Left hindlimb (tissue), 1 donor: ENCODE results near the gene ERICH3.

ENCODE experiments used
- DNase-seq: peaks from one replicate; pipeline ENCODE4 v3.0.0-alpha.2; 2018

ERICH3 gene

GRCh38 chr1:74586253-74586897, 87.2 kb downstream of the ERICH3 start:
- no peak for DNase-seq

GRCh38 chr1:74584185-74584584, 89.4 kb downstream of the ERICH3 start:
- DNase-seq, result no peak

GRCh38 chr1:74583397-74583796, 90.2 kb downstream of the ERICH3 start:
- no peak for DNase-seq

- no peak for DNase-seq
Measured at GRCh38 chr1:74579425-74579824, 94.2 kb downstream of the ERICH3 start.

GRCh38 chr1:74578101-74578500, 95.5 kb downstream of the ERICH3 start:
- DNase-seq, result no peak

- DNase-seq, result no peak
Measured at GRCh38 chr1:74571891-74572290, 101.7 kb downstream of the ERICH3 start.

- no peak for DNase-seq
Measured at GRCh38 chr1:74571493-74571800, 102.1 kb downstream of the ERICH3 start.

- no peak for DNase-seq
Measured at GRCh38 chr1:74570797-74571492, 102.6 kb downstream of the ERICH3 start.

- DNase-seq, result no peak
Measured at GRCh38 chr1:74549932-74550331, 123.7 kb downstream of the ERICH3 start.

GRCh38 chr1:74548961-74549750, 124.4 kb downstream of the ERICH3 start:
- DNase-seq, result no peak

- DNase-seq, result no peak
Measured at GRCh38 chr1:74545821-74546220, 127.8 kb downstream of the ERICH3 start.

- no peak for DNase-seq
Measured at GRCh38 chr1:74534241-74534640, 139.4 kb downstream of the ERICH3 start.

GRCh38 chr1:74531796-74532195, 141.8 kb downstream of the ERICH3 start:
- DNase-seq, result no peak

- no peak for DNase-seq
Measured at GRCh38 chr1:74530892-74531291, 142.7 kb downstream of the ERICH3 start.

- no peak for DNase-seq
Measured at GRCh38 chr1:74528123-74528522, 145.5 kb downstream of the ERICH3 start.

- DNase-seq, result no peak
Measured at GRCh38 chr1:74526708-74527107, 146.9 kb downstream of the ERICH3 start.

- DNase-seq, result no peak
Measured at GRCh38 chr1:74523873-74524480, 149.6 kb downstream of the ERICH3 start.

GRCh38 chr1:74522148-74522547, 151.4 kb downstream of the ERICH3 start:
- no peak for DNase-seq
